Measurements from ENCODE around the gene TBXA2R. TPM values are rescaled to one million over a fixed set of nuclear protein-coding genes. Genes with fewer than 3 reads are reported as not detected.

Gene TBXA2R
- 0.36 to 0.93 TPM (median 0.72 TPM) in 5 replicates for total RNA-seq (2022; extraction: Qiagen RNA extraction; ENCODE audit: low read depth)

DNA sequence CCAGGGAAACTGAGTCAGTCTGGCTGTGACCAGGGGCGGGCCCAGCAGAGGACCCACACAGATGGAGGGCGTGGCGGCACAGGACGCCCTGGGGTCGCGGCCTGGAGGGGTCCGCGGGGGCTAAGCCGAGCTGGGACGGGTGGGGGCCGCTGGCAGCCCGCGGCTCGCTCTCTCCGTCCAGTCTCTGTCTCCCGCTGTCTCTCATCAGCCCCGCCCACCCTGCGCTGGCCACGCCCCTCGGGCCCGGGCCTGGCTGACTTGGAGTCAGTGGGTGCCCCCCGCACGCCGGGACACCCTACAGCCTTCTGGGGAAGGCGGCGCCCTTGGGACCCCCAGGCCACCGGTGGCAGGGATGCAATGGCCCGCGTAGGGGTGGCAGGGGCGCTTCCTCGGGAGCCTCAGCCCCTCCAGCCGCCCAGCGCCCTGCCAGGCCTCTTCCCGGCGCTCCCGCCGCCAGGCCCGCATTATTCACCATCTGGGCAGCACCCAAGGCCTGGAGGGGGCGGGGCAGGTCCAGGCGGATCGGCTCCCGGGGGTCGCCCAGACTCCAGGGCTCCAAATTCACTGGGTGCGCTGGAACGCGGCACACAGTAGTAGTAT, at the start of gene TBXA2R:
Gene TBXA2R, minus strand, starts transcription at position 186 of the 600 bp plus-strand sequence. CDS start 6,241 bp downstream, outside the sequence.

DNA sequence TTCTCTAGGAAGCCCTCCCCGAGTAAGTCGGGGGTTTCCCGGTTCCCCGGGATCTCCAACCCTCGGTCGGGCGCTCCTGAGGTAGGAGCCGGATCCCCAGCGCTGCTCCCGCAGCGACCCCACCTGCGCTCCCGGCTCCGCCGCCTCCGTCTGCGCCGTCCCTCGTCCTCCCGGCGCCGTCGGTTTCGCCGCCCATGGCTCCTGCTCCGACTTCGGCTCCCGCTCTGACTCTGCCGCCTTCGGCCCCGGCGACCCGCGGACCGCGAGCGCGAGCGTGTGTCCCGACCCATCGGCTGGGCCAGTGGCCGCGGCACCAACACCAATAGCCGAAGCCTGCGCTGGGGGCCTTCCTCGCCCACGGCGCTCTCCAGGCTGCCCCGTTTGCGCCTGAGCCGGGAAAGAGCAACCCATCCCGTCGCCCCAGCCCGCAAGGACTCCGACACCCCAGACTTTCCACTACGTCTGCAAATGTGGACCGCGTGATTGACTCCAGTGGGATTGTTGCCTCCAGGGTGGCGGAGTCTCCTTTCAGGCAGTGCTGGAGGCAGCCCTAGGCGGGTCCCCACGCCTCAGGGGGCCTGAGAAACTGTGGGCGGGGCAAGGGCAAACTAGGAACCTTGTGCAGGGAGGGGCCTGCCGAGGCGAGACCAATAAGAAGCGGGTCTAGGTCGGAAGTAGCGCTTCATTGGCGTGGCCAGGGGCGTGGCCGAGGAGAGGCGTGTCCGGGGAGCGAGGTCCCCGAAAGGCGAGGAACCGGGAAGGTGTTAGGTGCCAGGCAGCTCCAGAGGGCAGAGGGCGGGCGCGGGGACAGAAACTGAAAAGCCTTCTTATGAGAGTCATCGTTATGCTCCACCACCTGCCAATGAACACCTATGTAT, 20.0 kb upstream of the TBXA2R start, which contains the start of gene CACTIN:
Gene CACTIN, minus strand, starts transcription at position 318 of the 878 bp plus-strand sequence. Its CDS starts 28 bp downstream, at position 290.

GRCh38 chr19:3585301-3586126, 21.2 kb downstream of the TBXA2R start, which contains the start of gene GIPC3:
TSS of gene GIPC3 (plus strand) at chr19:3585478. CDS start at chr19:3585598, 120 bp downstream.

DNA sequence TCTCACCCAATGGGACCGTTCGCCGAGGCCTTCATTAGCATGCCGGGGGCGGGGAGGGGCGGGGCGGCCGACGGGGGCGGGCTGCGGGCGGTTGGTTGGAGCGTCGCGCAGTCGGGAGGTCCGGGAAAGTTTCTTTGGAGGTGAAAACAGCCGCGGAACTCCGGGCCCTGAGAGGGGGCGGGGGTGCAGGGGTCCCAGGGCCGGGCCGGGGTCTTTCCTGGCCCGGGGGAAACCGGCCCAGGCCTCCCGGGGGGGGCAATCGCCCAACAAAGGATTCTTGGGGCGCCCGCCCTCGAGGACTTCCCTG, 33.9 kb downstream of the TBXA2R start, which contains the start of gene HMG20B:
Gene HMG20B, plus strand, starts transcription at position 90 of the 307 bp plus-strand sequence. CDS start 366 bp downstream, outside the sequence.

DNA sequence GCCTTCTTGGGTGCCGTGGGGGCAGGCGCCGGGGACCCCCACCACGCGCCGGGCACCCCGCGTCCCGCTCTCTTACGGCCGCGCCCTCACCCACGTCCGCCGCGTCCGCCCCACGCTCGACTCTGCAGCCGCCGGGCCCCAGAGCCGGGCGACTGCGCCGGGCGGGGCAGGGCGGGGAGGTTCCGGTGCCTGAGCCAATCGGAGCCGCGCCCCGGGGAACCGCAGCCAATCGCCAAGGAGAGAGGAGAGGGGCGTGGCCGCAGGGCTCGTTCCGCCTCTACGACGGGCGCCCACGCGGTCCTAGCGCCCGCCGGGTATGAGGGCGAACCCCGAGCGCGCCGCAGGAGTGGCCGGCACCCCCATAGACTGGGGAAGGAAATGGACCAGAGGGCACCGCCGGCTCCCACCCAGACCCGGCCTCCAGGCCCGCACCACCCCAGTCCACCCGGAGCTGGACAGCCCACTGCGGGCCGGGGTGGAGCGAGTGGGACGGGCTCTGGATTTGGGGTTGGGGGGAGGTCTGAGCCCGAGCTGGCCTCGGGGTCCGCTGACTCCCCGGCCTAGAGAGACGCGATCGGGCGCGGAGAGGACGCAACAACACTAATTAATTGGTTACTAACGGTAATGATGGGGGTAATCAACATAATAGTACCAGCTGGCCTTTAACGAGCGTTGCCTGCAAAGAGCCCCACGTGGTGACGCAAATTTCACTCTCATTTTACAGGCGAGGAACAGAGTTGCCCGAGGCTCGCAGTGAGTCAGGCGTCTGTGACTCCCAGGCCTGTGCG, 49.0 kb downstream of the TBXA2R start, which contains the start of gene MFSD12:
Gene MFSD12, minus strand, starts transcription at position 126 of the 788 bp plus-strand sequence. CDS start 183 bp downstream, outside the sequence.

Other genes starting within 250 kb of the TBXA2R start
- 29.5 to 46.3 TPM (median 41.6 TPM) in 5 replicates for gene NFIC, start 240.3 kb downstream of the TBXA2R start, total RNA-seq (2022; extraction: Qiagen RNA extraction; ENCODE audit: low read depth)
- 0.61 to 0.89 TPM (median 0.70 TPM) in 5 replicates for gene SMIM24, start 126.3 kb downstream of the TBXA2R start, total RNA-seq (2022; extraction: Qiagen RNA extraction; ENCODE audit: low read depth)
- gene SMIM44, start 123.4 kb downstream of the TBXA2R start, total RNA-seq (2022; extraction: Qiagen RNA extraction; ENCODE audit: low read depth), result not detected in 5 replicates
- 12.4 to 20.5 TPM (median 18.9 TPM) in 5 replicates for gene DOHH, start 106.2 kb downstream of the TBXA2R start, total RNA-seq (2022; extraction: Qiagen RNA extraction; ENCODE audit: low read depth)
- gene FZR1, start 100.6 kb downstream of the TBXA2R start, total RNA-seq (2022; extraction: Qiagen RNA extraction; ENCODE audit: low read depth), result 18.0 to 38.0 TPM (median 28.5 TPM) in 5 replicates
- gene TEKTIP1, start 67.7 kb downstream of the TBXA2R start, total RNA-seq (2022; extraction: Qiagen RNA extraction; ENCODE audit: low read depth), result not detected in 5 replicates
- gene MFSD12, start 49.3 kb downstream of the TBXA2R start, total RNA-seq (2022; extraction: Qiagen RNA extraction; ENCODE audit: low read depth), result 112 to 171 TPM (median 162 TPM) in 5 replicates
- 44.8 to 73.0 TPM (median 63.6 TPM) in 5 replicates for gene HMG20B, start 33.9 kb downstream of the TBXA2R start, total RNA-seq (2022; extraction: Qiagen RNA extraction; ENCODE audit: low read depth)
- gene GIPC3, start 21.4 kb downstream of the TBXA2R start, total RNA-seq (2022; extraction: Qiagen RNA extraction; ENCODE audit: low read depth), result 0.11 to 0.32 TPM (median 0.17 TPM) in 5 replicates
- gene CACTIN, start 19.9 kb upstream of the TBXA2R start, total RNA-seq (2022; extraction: Qiagen RNA extraction; ENCODE audit: low read depth), result 13.5 to 19.4 TPM (median 18.5 TPM) in 5 replicates
- 7.8 to 13.2 TPM (median 11.5 TPM) in 5 replicates for gene PIP5K1C, start 93.6 kb upstream of the TBXA2R start, total RNA-seq (2022; extraction: Qiagen RNA extraction; ENCODE audit: low read depth)
- 0.14 to 0.95 TPM (median 0.73 TPM) in 5 replicates for gene TJP3, start 101.5 kb upstream of the TBXA2R start, total RNA-seq (2022; extraction: Qiagen RNA extraction; ENCODE audit: low read depth)
- 6.5 to 14.1 TPM (median 12.3 TPM) in 5 replicates for gene APBA3, start 154.8 kb upstream of the TBXA2R start, total RNA-seq (2022; extraction: Qiagen RNA extraction; ENCODE audit: low read depth)
- gene MRPL54, start 155.8 kb upstream of the TBXA2R start, total RNA-seq (2022; extraction: Qiagen RNA extraction; ENCODE audit: low read depth), result 58.5 to 81.5 TPM (median 67.4 TPM) in 5 replicates
- not detected in 5 replicates for gene RAX2, start 165.4 kb upstream of the TBXA2R start, total RNA-seq (2022; extraction: Qiagen RNA extraction; ENCODE audit: low read depth)
- gene MATK, start 179.5 kb upstream of the TBXA2R start, total RNA-seq (2022; extraction: Qiagen RNA extraction; ENCODE audit: low read depth), result 0.56 to 1.9 TPM (median 1.1 TPM) in 5 replicates

Data from A549 treated with RU486 at 1 μM for 4 hours (cell line).